HG02623 (cell line): Measurements from ENCODE around the gene TMOD2.

Experiments
- ATAC-seq: cut with Tn5 transposase; IDR thresholded peaks from one replicate; pipeline ENCODE4 v1.9.1; 2021; ENCODE audit warnings: moderate library complexity; ENCODE audit not compliant: unreplicated experiment

The TMOD2 gene

GRCh38 chr15:51750792-51751696 lies at the start of gene TMOD2:
TSS of gene TMOD2 (plus strand) at chr15:51751597. CDS start at chr15:51766442, 14,845 bp downstream.
- peak; percentile 55 for ATAC-seq

GRCh38 chr15:51702710-51703109 lies 48.7 kb upstream of the TMOD2 start:
- ATAC-seq: no peak

GRCh38 chr15:51706291-51706690 lies 45.1 kb upstream of the TMOD2 start:
- ATAC-seq: no peak

GRCh38 chr15:51706926-51707608 lies 44.3 kb upstream of the TMOD2 start:
- ATAC-seq: no peak

GRCh38 chr15:51708013-51708412 lies 43.4 kb upstream of the TMOD2 start:
- ATAC-seq: no peak

- no peak for ATAC-seq
Observed at GRCh38 chr15:51709031-51709430, 42.4 kb upstream of the TMOD2 start.

GRCh38 chr15:51714162-51714561 lies 37.2 kb upstream of the TMOD2 start:
- ATAC-seq: no peak

GRCh38 chr15:51714911-51715310 lies 36.5 kb upstream of the TMOD2 start:
- ATAC-seq: no peak

- ATAC-seq: no peak
Observed at GRCh38 chr15:51718219-51718618, 33.2 kb upstream of the TMOD2 start.

GRCh38 chr15:51718746-51719145 lies 32.7 kb upstream of the TMOD2 start:
- no peak for ATAC-seq

- no peak for ATAC-seq
Observed at GRCh38 chr15:51720201-51720995, 31.0 kb upstream of the TMOD2 start.

GRCh38 chr15:51721199-51721960 lies 30.0 kb upstream of the TMOD2 start:
- ATAC-seq: no peak

- ATAC-seq: no peak
Observed at GRCh38 chr15:51724199-51724598, 27.2 kb upstream of the TMOD2 start.

GRCh38 chr15:51724673-51725072 lies 26.7 kb upstream of the TMOD2 start:
- ATAC-seq: no peak

GRCh38 chr15:51726302-51727073 lies 24.9 kb upstream of the TMOD2 start:
- peak; percentile 78 for ATAC-seq

GRCh38 chr15:51727141-51727897 lies 24.1 kb upstream of the TMOD2 start:
- ATAC-seq: no peak

GRCh38 chr15:51731549-51732267 lies 19.7 kb upstream of the TMOD2 start:
- ATAC-seq: peak; percentile 46

GRCh38 chr15:51732646-51733045 lies 18.8 kb upstream of the TMOD2 start:
- ATAC-seq: no peak
